Brain microvascular endothelial cell (primary cell): ENCODE data around the gene YJU2.
A peak's percentile ranks its signal among the peaks of the same experiment; 100 is the strongest.

Source experiments
- DNase-seq: peaks from one replicate; pipeline ENCODE4 v3.0.0-alpha.2; 2020
- H3K27ac ChIP-seq: fragments of 250-450 bp; sonication (Bioruptor Pico); 2 replicates; pipeline ENCODE4 v1.5.1; 2020; ENCODE audit warnings: mild to moderate bottlenecking, moderate library complexity
- H3K27me3 ChIP-seq: fragments of 250-450 bp; sonication (Bioruptor Pico); replicated peaks from 2 replicates; pipeline ENCODE4 v1.5.1; 2020; ENCODE audit warnings: mild to moderate bottlenecking
- H3K36me3 ChIP-seq: fragments of 250-450 bp; sonication (Bioruptor Pico); replicated peaks from 2 replicates; pipeline ENCODE4 v1.5.1; 2020; ENCODE audit warnings: mild to moderate bottlenecking
- H3K4me3 ChIP-seq: 2 replicates; pipeline ENCODE4 v1.5.1; 2011; ENCODE audit warnings: low read depth, mild to moderate bottlenecking, control low read depth, low read length, moderate library complexity
- CTCF ChIP-seq: IDR thresholded peaks from 2 replicates; pipeline ENCODE4 v1.5.1; 2011; ENCODE audit warnings: low read depth, mild to moderate bottlenecking, moderate library complexity, low read length, control low read depth, inconsistent platforms; ENCODE audit errors: missing control alignments
- in situ Hi-C: cut with HindIII; loops from 2 replicates; pipeline ENCODE4 v1.10.0; 2017; ENCODE audit warnings: low sequenced_read_pairs, low pct_ligation_motif_present

The YJU2 gene

GRCh38 chr19:4264812-4265211, 17.9 kb downstream of the YJU2 start:
- DNase-seq: no peak
- Histone ChIP-seq H3K27ac (no peak overlapping the region), H3K4me3 (no peak overlapping the region), H3K27me3 (no peaks in the 10 kb centered on the region), H3K36me3 (peaks cover 19% of the 10 kb centered on the region)
- in situ Hi-C loops: no loop called here
- no peak for TF ChIP-seq CTCF

- in situ Hi-C loops: no loop called here
- no peaks in the 10 kb centered on the region for H3K27me3 ChIP-seq
- no peak for DNase-seq
- no peak overlapping the region for H3K27ac ChIP-seq
- H3K36me3 ChIP-seq: peaks cover 18% of the 10 kb centered on the region
- no peak for TF ChIP-seq CTCF
- H3K4me3 ChIP-seq: no peak overlapping the region
Observed at GRCh38 chr19:4266253-4267000, 19.5 kb downstream of the YJU2 start.

- Histone ChIP-seq H3K36me3 (peaks cover 18% of the 10 kb centered on the region), H3K27me3 (no peaks in the 10 kb centered on the region), H3K27ac (no peak overlapping the region), H3K4me3 (no peak overlapping the region)
- peak; percentile 10 for DNase-seq
- in situ Hi-C loops: no loop called here
- TF ChIP-seq CTCF: peak; percentile 86
Observed at GRCh38 chr19:4267101-4267900, 20.4 kb downstream of the YJU2 start.

- in situ Hi-C loops: no loop called here
- H3K27me3 ChIP-seq: no peaks in the 10 kb centered on the region
- H3K4me3 ChIP-seq: no peak overlapping the region
- H3K36me3 ChIP-seq: peaks cover 18% of the 10 kb centered on the region
- no peak for DNase-seq
- no peak for TF ChIP-seq CTCF
- no peak overlapping the region for H3K27ac ChIP-seq
Observed at GRCh38 chr19:4267901-4268815, 21.3 kb downstream of the YJU2 start.

- no peak for DNase-seq
- Histone ChIP-seq H3K4me3 (no peak overlapping the region), H3K27ac (no peak overlapping the region), H3K36me3 (peaks cover 15% of the 10 kb centered on the region), H3K27me3 (no peaks in the 10 kb centered on the region)
- in situ Hi-C loops: no loop called here
- peak; percentile 9 for TF ChIP-seq CTCF
Observed at GRCh38 chr19:4268816-4269430, 22.0 kb downstream of the YJU2 start.
